Measurements from ENCODE around the gene CGRRF1.

- TF ChIP-seq, protein P1, sequence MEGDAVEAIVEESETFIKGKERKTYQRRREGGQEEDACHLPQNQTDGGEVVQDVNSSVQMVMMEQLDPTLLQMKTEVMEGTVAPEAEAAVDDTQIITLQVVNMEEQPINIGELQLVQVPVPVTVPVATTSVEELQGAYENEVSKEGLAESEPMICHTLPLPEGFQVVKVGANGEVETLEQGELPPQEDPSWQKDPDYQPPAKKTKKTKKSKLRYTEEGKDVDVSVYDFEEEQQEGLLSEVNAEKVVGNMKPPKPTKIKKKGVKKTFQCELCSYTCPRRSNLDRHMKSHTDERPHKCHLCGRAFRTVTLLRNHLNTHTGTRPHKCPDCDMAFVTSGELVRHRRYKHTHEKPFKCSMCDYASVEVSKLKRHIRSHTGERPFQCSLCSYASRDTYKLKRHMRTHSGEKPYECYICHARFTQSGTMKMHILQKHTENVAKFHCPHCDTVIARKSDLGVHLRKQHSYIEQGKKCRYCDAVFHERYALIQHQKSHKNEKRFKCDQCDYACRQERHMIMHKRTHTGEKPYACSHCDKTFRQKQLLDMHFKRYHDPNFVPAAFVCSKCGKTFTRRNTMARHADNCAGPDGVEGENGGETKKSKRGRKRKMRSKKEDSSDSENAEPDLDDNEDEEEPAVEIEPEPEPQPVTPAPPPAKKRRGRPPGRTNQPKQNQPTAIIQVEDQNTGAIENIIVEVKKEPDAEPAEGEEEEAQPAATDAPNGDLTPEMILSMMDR (IDR thresholded peaks at IDR 0.05; ENCODE audit: insufficient read depth, low read length, poor library complexity, severe bottlenecking), result no peak
- TF ChIP-seq EZH2phosphoT487 (conservative IDR thresholded peaks at IDR 0.05; ENCODE audit: low read length), result no peak
Measured at GRCh38 chr14:54498095-54498531, 11.6 kb upstream of the CGRRF1 start.
